Peyer's patch (tissue), 4 donors: ENCODE measurements around the gene FLRT2. TPM values are rescaled to one million over a fixed set of nuclear protein-coding genes. Genes with fewer than 3 reads are reported as not detected.

Source experiments
- DNase-seq, 3 donors: peaks; one replicate each; pipeline ENCODE4 v3.0.0-alpha.2; 2017 to 2019
- H3K27ac ChIP-seq, 4 donors: fragments of 200-600 bp; sonication (generic); one replicate each; pipeline ENCODE4 v1.5.1; 2016 to 2019
- H3K27me3 ChIP-seq, 2 donors: fragments of 200-600 bp; sonication (generic); one replicate each; pipeline ENCODE4 v1.5.1; 2019
- H3K36me3 ChIP-seq, 3 donors: fragments of 200-600 bp; sonication (generic); one replicate each; pipeline ENCODE4 v1.5.1; 2016 to 2019
- H3K4me1 ChIP-seq, 4 donors: fragments of 200-600 bp; sonication (generic); one replicate each; pipeline ENCODE4 v1.5.1; 2016 to 2019
- H3K4me3 ChIP-seq, 4 donors: fragments of 200-600 bp; sonication (generic); 1 replicate in 3 of 4; 2 replicates in 1 of 4; pipeline ENCODE4 v1.5.1; 2016 to 2019; ENCODE audit warnings: mild to moderate bottlenecking in 1 of 4
- H3K9me3 ChIP-seq, 4 donors: fragments of 200-600 bp; sonication (generic); one replicate each; pipeline ENCODE4 v1.5.1; 2016 to 2019; ENCODE audit warnings: mild to moderate bottlenecking in 1 of 4
- POLR2A ChIP-seq, 2 donors: fragments of 450-650 bp; IDR thresholded peaks; one replicate each; pipeline ENCODE4 v1.5.1; 2017; ENCODE audit warnings: antibody characterized with exemption in 2 of 2, mild to moderate bottlenecking in 2 of 2, moderate library complexity in 2 of 2
- total RNA-seq, 4 donors: library from RNA; depleted of rRNA; stranded (reverse); fragments of >200 nt; gene quantifications; one replicate each; pipeline ENCODE4 v1.1.0, GENCODE V29; 2016
- TF ChIP-seq, protein P1 (sequence below), 6 experiments: fragments of 450-650 bp in 4 of 6; fragments of 200-600 bp in 2 of 6; sonication (generic) in 1 of 6; IDR thresholded peaks; one replicate each; pipeline ENCODE4 v1.5.1; 2017 to 2019; ENCODE audit warnings: antibody characterized with exemption in 6 of 6, mild to moderate bottlenecking in 3 of 6, moderate library complexity in 1 of 6

Gene FLRT2
- total RNA-seq, 4 donors from 2014 or later = 1.1 to 4.8 (median 2.2) TPM

DNA sequence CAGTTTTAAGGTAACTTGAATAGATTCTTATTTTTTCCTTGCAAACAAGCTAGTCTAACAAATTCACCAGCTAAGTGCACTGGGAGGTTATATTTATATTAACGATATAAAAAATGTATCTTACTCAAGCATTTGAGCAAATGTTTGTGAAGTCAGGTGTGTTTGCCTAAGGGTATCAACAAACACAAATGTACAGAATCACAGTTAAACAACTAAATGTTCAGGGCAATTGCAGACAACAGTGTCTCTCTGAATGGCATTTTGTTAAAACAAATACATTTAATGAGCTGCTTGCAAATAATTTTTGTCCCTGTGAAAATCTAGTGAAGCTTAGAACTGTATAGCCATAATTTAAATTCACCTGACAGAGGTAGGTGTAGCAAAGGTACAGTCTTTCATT lies 28.2 kb upstream of the FLRT2 start:
- no peak for DNase-seq
- H3K36me3 ChIP-seq = no peaks in the 10 kb centered on the region
- no peaks in the 10 kb centered on the region for H3K9me3 ChIP-seq
- no peaks in the 10 kb centered on the region for H3K27me3 ChIP-seq
- H3K27ac ChIP-seq = no peak overlapping the region
- TF ChIP-seq, protein P1, sequence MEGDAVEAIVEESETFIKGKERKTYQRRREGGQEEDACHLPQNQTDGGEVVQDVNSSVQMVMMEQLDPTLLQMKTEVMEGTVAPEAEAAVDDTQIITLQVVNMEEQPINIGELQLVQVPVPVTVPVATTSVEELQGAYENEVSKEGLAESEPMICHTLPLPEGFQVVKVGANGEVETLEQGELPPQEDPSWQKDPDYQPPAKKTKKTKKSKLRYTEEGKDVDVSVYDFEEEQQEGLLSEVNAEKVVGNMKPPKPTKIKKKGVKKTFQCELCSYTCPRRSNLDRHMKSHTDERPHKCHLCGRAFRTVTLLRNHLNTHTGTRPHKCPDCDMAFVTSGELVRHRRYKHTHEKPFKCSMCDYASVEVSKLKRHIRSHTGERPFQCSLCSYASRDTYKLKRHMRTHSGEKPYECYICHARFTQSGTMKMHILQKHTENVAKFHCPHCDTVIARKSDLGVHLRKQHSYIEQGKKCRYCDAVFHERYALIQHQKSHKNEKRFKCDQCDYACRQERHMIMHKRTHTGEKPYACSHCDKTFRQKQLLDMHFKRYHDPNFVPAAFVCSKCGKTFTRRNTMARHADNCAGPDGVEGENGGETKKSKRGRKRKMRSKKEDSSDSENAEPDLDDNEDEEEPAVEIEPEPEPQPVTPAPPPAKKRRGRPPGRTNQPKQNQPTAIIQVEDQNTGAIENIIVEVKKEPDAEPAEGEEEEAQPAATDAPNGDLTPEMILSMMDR (IDR thresholded peaks at IDR 0.05) = no peak
- no peak for TF ChIP-seq POLR2A (IDR thresholded peaks at IDR 0.05)
- no peak overlapping the region for H3K4me3 ChIP-seq
- H3K4me1 ChIP-seq = no peaks in the 10 kb centered on the region

DNA sequence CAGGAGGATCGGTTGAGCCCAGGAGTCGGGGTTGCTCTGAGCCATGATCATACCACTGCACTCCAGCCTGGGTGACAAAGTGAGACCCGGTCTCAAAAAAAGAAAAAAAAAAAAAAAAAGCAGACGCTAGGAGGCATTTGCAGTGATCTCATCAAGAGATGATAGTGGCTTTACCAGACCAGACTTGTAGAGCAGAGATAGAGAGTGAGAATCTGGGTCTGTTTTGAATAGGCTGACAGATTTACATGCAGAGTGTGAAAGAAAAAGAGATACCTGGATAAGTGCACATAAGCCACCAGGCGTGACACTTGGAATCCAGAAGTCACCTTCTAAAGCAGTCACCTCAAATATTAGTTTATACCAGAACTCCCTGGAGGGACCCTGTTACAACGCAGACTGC lies 21.1 kb upstream of the FLRT2 start:
- H3K27me3 ChIP-seq = no peaks in the 10 kb centered on the region
- TF ChIP-seq POLR2A (IDR thresholded peaks at IDR 0.05) = no peak
- TF ChIP-seq, protein P1 (IDR thresholded peaks at IDR 0.05) = no peak
- H3K9me3 ChIP-seq = no peaks in the 10 kb centered on the region
- H3K27ac ChIP-seq = no peak overlapping the region
- H3K4me1 ChIP-seq = no peaks in the 10 kb centered on the region
- no peak overlapping the region for H3K4me3 ChIP-seq
- H3K36me3 ChIP-seq = no peaks in the 10 kb centered on the region
- no peak for DNase-seq

DNA sequence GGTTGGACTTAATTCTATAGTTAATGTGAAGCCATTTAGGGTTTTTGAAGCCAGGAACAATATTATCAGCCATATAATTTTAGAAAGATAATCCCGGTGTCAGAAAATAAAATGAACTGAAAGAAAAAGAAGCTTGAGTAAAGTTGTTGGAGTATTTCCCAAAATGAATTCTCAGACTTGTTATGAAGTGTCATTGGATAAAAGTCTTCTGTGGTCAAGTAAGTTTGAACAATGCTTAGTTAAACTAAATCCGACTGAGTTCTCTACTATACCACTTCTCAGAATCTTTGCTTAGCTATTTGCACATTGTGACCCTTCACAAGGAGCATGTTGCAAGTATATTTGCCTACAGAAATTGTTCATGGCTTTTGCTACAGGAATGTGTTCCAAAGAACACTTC lies 17.5 kb upstream of the FLRT2 start:
- Histone ChIP-seq H3K4me3 (no peak overlapping the region), H3K27ac (no peak overlapping the region), H3K27me3 (no peaks in the 10 kb centered on the region), H3K4me1 (no peaks in the 10 kb centered on the region), H3K36me3 (no peaks in the 10 kb centered on the region), H3K9me3 (no peaks in the 10 kb centered on the region)
- no peak for DNase-seq
- TF ChIP-seq, protein P1 (IDR thresholded peaks at IDR 0.05) = no peak
- no peak for TF ChIP-seq POLR2A (IDR thresholded peaks at IDR 0.05)

DNA sequence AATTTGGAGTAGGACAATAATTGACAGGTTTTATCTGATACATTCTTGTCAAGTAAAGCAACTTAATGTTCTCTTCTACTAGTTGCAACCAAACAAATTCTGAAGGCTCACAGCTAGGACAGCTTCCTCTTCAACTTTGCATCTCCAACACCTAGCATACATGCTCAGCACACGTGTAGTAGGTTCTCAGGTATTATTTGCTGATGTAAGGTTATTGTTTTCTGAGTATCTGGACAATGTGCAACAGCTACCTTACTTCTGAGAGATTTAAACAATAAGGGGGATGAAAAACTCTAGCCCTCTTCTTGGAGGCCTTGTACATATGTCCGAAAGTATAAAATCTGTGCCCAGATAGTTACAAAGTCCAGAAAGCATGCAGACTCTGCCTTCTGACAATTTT lies 15.5 kb upstream of the FLRT2 start:
- no peak overlapping the region for H3K27ac ChIP-seq
- no peaks in the 10 kb centered on the region for H3K36me3 ChIP-seq

DNA sequence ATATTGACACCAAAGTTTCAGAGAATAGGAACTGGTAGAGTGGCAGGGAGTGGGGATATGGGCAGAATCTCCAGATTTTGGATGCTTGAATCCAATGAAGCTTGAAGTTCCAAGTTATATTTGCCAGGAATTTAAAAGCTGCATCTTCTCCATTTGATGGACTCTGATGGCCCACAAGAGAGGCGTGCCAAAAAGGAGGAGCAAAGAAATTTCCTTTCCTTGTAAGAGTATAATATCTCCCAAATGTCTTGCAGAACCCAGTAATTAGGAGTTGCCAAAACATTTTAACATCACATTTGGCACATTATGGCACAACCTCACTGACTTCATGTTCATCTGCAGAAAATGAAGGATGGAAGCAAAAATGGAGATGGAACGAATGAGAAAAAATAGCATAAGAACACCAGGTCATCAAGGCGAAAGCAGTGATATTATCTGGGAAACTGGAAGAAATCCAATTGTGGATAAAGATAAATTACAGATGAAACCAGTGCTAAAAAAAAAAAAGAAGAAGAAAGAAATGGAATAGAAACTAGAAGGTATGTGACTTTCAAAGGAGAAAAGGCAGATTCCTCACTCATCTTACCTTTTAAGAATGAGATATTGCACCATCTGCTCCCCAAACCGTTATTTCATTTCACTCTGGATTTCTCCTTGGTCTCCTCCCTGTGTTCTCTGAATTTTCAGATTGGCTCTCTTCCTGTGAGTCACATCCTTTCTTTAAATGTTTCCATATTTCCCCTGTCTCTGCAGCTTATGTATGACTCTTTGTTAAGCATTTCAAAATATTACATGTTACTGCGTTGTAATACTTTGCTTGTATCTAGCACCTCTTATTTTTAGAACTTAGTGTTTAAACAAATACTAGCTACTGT lies 13.5 kb upstream of the FLRT2 start:
- Histone ChIP-seq H3K4me3 (no peak overlapping the region), H3K27ac (no peak overlapping the region), H3K27me3 (no peaks in the 10 kb centered on the region), H3K4me1 (peaks cover 0 to 3% (median 0%) of the 10 kb centered on the region in 4 donors), H3K36me3 (no peaks in the 10 kb centered on the region), H3K9me3 (no peaks in the 10 kb centered on the region)
- no peak for TF ChIP-seq POLR2A (IDR thresholded peaks at IDR 0.05)
- TF ChIP-seq, protein P1 (IDR thresholded peaks at IDR 0.05) = no peak
- DNase-seq = no peak

More for the DNA sequence above, 15.5 kb upstream of the FLRT2 start:
- no peak for TF ChIP-seq POLR2A (IDR thresholded peaks at IDR 0.05)
- TF ChIP-seq, protein P1 (IDR thresholded peaks at IDR 0.05) = no peak
- Histone ChIP-seq H3K9me3 (no peaks in the 10 kb centered on the region), H3K27me3 (no peaks in the 10 kb centered on the region), H3K4me1 (peaks cover 0 to 3% (median 0%) of the 10 kb centered on the region in 4 donors), H3K4me3 (no peak overlapping the region)
- no peak for DNase-seq
